Esophagus (tissue), 2 donors: ENCODE data around the gene PLGRKT. TPM values are rescaled to one million over a fixed set of nuclear protein-coding genes. Genes with fewer than 3 reads are reported as not detected.
A peak's percentile ranks its signal among the peaks of the same experiment; 100 is the strongest.

Experiments
- H3K27ac ChIP-seq, 2 donors: one replicate each; pipeline ENCODE4 v1.5.1; 2013; ENCODE audit warnings: low read depth in 2 of 2, mild to moderate bottlenecking in 2 of 2, inconsistent platforms in 1 of 2, low read length in 1 of 2, moderate library complexity in 1 of 2
- H3K27me3 ChIP-seq, 2 donors: one replicate each; pipeline ENCODE4 v1.6.1; 2013; ENCODE audit warnings: low read length in 2 of 2, control low read depth in 1 of 2, mild to moderate bottlenecking in 1 of 2; ENCODE audit not compliant: insufficient read depth in 2 of 2, control insufficient read depth in 1 of 2
- H3K36me3 ChIP-seq, 2 donors: one replicate each; pipeline ENCODE4 v1.6.1; 2013; ENCODE audit warnings: low read length in 1 of 2; ENCODE audit not compliant: control insufficient read depth in 2 of 2, insufficient read depth in 2 of 2
- H3K4me1 ChIP-seq, 2 donors: one replicate each; pipeline ENCODE4 v1.6.1; 2013; ENCODE audit warnings: low read length in 1 of 2; ENCODE audit not compliant: control insufficient read depth in 2 of 2, insufficient read depth in 2 of 2
- H3K4me3 ChIP-seq, 2 donors: one replicate each; pipeline ENCODE4 v1.5.1; 2013; ENCODE audit warnings: low read length in 2 of 2, mild to moderate bottlenecking in 2 of 2, low read depth in 1 of 2, moderate library complexity in 1 of 2
- H3K9me3 ChIP-seq, 2 donors: one replicate each; pipeline ENCODE4 v1.6.1; 2013; ENCODE audit warnings: mild to moderate bottlenecking in 2 of 2, low read depth in 1 of 2, low read length in 1 of 2, moderate library complexity in 1 of 2; ENCODE audit not compliant: control insufficient read depth in 2 of 2, insufficient read depth in 1 of 2
- WGBS, 2 donors: extraction: QIAGEN DNeasy Blood & Tissue Kit; methylation state at CpG; one replicate each; pipeline ENCODE4 v1.1.7; 2013; 5-methylcytosine and 5-hydroxymethylcytosine counted together
- polyA plus RNA-seq, 2 donors: library from polyadenylated mRNA; stranded (reverse); fragments of 200-250 nt; gene quantifications; one replicate each; pipeline ENCODE4 v1.2.3, GENCODE V29; 2013
- donor health status: healthy with polysubstance abuse.
- donor health status: Bipolar disorder and iron deficiency.

The PLGRKT gene
- polyA plus RNA-seq, result 10 to 100 TPM in 1 of 2 donors, 1 to 10 TPM in 1; 6.7 to 19.7 TPM

GRCh38 chr9:5437254-5438216 is at the start of gene PLGRKT:
PLGRKT (minus strand) TSS chr9:5437925; CDS start chr9:5431977, 5,948 bp downstream.
- peak within 1 kb of the TSS; percentile 69 for H3K4me3 ChIP-seq
- peaks cover 0 to 6% of the 10 kb centered on the region in 2 donors for H3K36me3 ChIP-seq
- no peaks in the 10 kb centered on the region for H3K4me1 ChIP-seq
- 0 to 1% methylated on average over 54 to 55 of the region's 55 CpGs for WGBS, 2 donors
- H3K27ac ChIP-seq, result peak within 1 kb of the TSS; percentile 94 to 97
- no peaks in the 10 kb centered on the region for H3K9me3 ChIP-seq
- H3K27me3 ChIP-seq, result no peaks in the 10 kb centered on the region

DNA sequence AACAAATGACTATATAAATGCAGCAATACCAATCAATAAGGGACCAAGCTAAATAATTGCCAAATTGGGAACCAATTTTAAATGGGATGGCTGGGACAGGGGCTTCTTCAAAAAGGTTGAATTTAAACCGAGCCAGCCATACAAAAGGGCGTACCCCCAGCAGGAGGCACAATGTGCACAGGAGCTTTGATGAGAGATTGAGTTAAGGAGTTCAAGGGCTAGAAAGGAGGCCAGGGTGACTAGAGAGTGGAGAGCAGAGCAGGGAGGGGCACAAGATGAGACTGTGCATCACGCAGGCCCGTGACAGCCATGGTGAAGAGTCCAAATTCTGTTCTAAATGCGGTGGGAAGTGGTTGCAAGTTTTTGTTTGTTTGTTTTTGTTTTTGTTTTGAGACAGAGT is 49.3 kb upstream of the PLGRKT start:
- Histone ChIP-seq H3K4me1 (no peaks in the 10 kb centered on the region), H3K27ac (no peak overlapping the region), H3K4me3 (no peak overlapping the region), H3K9me3 (no peaks in the 10 kb centered on the region), H3K36me3 (no peaks in the 10 kb centered on the region), H3K27me3 (no peaks in the 10 kb centered on the region)
- WGBS, 2 donors, result 88 to 95% methylated on average over 5 of the region's 5 CpGs

DNA sequence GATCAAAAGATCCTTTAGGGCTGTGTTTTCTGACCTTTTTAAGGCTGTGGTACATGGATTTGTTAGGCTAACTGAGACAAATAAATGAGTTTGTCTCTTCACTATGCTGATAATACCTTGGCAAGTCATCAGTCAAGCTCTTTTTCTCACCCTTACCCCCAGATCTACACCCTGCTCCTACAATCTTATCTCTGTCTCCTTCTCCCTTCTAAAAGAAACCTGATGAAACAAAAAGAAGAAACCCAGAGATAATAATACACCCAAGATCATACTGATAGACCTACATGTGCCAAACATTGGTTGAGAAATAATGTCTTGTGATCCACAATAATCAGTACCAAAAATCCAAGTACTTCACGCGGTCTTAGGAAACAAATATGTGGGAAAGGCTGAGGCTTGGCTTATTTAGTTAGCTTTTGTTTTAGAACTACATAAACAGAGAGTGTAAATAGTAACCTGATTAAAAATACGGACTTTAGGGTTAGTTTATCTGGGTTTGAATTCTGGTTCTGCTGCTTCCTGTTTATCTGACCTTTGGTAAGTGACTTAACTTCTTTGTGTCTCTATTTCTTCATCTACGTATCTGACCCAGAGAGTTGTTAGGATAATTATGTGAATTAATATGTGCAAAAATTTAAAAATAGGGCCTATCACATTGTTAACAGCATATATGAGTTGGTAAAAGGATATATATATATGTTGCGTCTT is 47.8 kb upstream of the PLGRKT start:
- H3K4me3 ChIP-seq, result no peak overlapping the region
- no peaks in the 10 kb centered on the region for H3K27me3 ChIP-seq
- WGBS, 2 donors, result 75 to 89% methylated on average over 5 of the region's 5 CpGs
- H3K4me1 ChIP-seq, result no peaks in the 10 kb centered on the region
- no peak overlapping the region for H3K27ac ChIP-seq
- no peaks in the 10 kb centered on the region for H3K36me3 ChIP-seq
- H3K9me3 ChIP-seq, result no peaks in the 10 kb centered on the region

GRCh38 chr9:5483306-5483705 is 45.6 kb upstream of the PLGRKT start:
- Histone ChIP-seq H3K36me3 (no peaks in the 10 kb centered on the region), H3K27me3 (no peaks in the 10 kb centered on the region), H3K4me1 (no peaks in the 10 kb centered on the region), H3K9me3 (no peaks in the 10 kb centered on the region), H3K27ac (no peak overlapping the region), H3K4me3 (no peak overlapping the region)
- WGBS, 2 donors, result 67 to 93% methylated on average over 2 of the region's 2 CpGs

DNA sequence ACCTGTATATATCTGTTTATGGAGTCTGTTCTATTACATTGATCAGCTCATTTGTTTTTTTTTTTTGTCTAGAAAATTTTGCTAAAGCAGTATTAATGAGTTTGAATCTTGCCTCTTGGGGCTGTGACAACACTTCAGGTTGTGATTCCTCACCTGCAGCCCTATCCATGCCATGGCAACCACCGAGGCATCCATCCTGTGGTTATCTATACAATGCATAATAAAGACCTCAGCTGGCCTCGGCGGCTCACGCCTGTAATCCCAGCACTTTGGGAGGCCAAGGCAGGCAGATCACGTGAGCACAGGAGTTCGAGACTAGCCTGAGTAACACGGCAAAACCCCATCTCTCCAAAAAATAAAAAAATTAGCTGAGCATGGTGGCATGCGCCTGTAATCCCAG is 44.5 kb upstream of the PLGRKT start:
- no peak overlapping the region for H3K4me3 ChIP-seq
- 86 to 91% methylated on average over 8 of the region's 8 CpGs for WGBS, 2 donors
- peaks cover 0 to 4% of the 10 kb centered on the region in 2 donors for H3K9me3 ChIP-seq
- no peaks in the 10 kb centered on the region for H3K4me1 ChIP-seq
- H3K27ac ChIP-seq, result no peak overlapping the region
- H3K27me3 ChIP-seq, result no peaks in the 10 kb centered on the region
- no peaks in the 10 kb centered on the region for H3K36me3 ChIP-seq

- WGBS, 2 donors, result 90 to 92% methylated on average over 5 of the region's 5 CpGs
- Histone ChIP-seq H3K9me3 (peaks cover 0 to 4% of the 10 kb centered on the region in 2 donors), H3K4me1 (no peaks in the 10 kb centered on the region)
These were observed 43.8 kb upstream of the PLGRKT start for GRCh38 chr9:5481322-5482040.

DNA sequence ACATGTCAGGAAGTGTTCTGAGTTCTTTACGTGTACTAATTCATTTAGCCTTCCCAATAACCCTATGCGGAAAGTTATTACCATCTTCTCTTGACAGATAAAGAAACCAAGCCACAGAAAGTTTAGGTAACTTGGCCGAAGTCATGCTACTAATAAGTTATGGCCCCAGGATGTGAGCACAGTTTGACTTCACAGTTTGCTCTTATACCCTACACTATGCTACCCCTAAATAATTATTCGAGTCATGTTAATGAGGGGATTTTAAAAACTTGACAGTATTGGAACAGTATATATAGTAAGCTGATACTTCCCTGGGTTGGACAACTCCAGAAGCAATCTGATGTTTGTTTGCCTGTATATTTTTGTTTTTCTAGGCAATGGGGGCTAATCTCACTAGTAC is 43.2 kb upstream of the PLGRKT start:
- H3K27me3 ChIP-seq, result no peaks in the 10 kb centered on the region
- H3K4me1 ChIP-seq, result no peaks in the 10 kb centered on the region
- no peak overlapping the region for H3K4me3 ChIP-seq
- H3K9me3 ChIP-seq, result peaks cover 0 to 4% of the 10 kb centered on the region in 2 donors
- H3K27ac ChIP-seq, result no peak overlapping the region
- H3K36me3 ChIP-seq, result no peaks in the 10 kb centered on the region
- WGBS, 2 donors, result 89% methylated on average over 4 of the region's 4 CpGs

More at GRCh38 chr9:5481322-5482040, 43.8 kb upstream of the PLGRKT start:
- no peaks in the 10 kb centered on the region for H3K36me3 ChIP-seq
- no peak overlapping the region for H3K4me3 ChIP-seq
- H3K27me3 ChIP-seq, result no peaks in the 10 kb centered on the region
- H3K27ac ChIP-seq, result no peak overlapping the region

GRCh38 chr9:5479994-5480694 is 42.4 kb upstream of the PLGRKT start:
- no peaks in the 10 kb centered on the region for H3K27me3 ChIP-seq
- no peaks in the 10 kb centered on the region for H3K4me1 ChIP-seq
- WGBS, 2 donors, result 70 to 73% methylated on average over 3 of the region's 3 CpGs
- no peak overlapping the region for H3K4me3 ChIP-seq
- H3K27ac ChIP-seq, result no peak overlapping the region
- H3K36me3 ChIP-seq, result no peaks in the 10 kb centered on the region
- H3K9me3 ChIP-seq, result peaks cover 0 to 4% of the 10 kb centered on the region in 2 donors

GRCh38 chr9:5478206-5478605 is 40.5 kb upstream of the PLGRKT start:
- Histone ChIP-seq H3K9me3 (peaks cover 0 to 4% of the 10 kb centered on the region in 2 donors), H3K4me1 (no peaks in the 10 kb centered on the region)
- 82 to 83% methylated on average over 2 of the region's 2 CpGs for WGBS, 2 donors

More at GRCh38 chr9:5478206-5478605, 40.5 kb upstream of the PLGRKT start:
- no peak overlapping the region for H3K4me3 ChIP-seq
- H3K27me3 ChIP-seq, result no peaks in the 10 kb centered on the region
- no peak overlapping the region for H3K27ac ChIP-seq
- H3K36me3 ChIP-seq, result no peaks in the 10 kb centered on the region
